Stomach (tissue), 4 donors: ENCODE measurements around the gene GLRX5.

Experiments used
- POLR2A ChIP-seq, 4 donors: fragments of 450-650 bp; IDR thresholded peaks; one replicate each; pipeline ENCODE4 v1.6.1; 2016; ENCODE audit warnings: antibody characterized with exemption in 4 of 4, control low read depth in 2 of 4, mild to moderate bottlenecking in 1 of 4, moderate library complexity in 1 of 4
- POLR2AphosphoS5 ChIP-seq, 3 donors: sonication (generic); formaldehyde crosslinking; IDR thresholded peaks; one replicate each; pipeline ENCODE4 v1.6.1; 2016; ENCODE audit warnings: antibody characterized with exemption in 3 of 3
- TF ChIP-seq, protein P1 (sequence below), 7 experiments: fragments of 450-650 bp in 4 of 7; fragments of 200-600 bp in 3 of 7; sonication (generic) in 3 of 7; IDR thresholded peaks; one replicate each; pipeline ENCODE4 v1.5.1; 2016 to 2019; ENCODE audit warnings: antibody characterized with exemption in 7 of 7, control low read depth in 2 of 7, mild to moderate bottlenecking in 1 of 7

GRCh38 chr14:95537298-95538089, 2.6 kb downstream of the GLRX5 start:
- TF ChIP-seq, protein P1, sequence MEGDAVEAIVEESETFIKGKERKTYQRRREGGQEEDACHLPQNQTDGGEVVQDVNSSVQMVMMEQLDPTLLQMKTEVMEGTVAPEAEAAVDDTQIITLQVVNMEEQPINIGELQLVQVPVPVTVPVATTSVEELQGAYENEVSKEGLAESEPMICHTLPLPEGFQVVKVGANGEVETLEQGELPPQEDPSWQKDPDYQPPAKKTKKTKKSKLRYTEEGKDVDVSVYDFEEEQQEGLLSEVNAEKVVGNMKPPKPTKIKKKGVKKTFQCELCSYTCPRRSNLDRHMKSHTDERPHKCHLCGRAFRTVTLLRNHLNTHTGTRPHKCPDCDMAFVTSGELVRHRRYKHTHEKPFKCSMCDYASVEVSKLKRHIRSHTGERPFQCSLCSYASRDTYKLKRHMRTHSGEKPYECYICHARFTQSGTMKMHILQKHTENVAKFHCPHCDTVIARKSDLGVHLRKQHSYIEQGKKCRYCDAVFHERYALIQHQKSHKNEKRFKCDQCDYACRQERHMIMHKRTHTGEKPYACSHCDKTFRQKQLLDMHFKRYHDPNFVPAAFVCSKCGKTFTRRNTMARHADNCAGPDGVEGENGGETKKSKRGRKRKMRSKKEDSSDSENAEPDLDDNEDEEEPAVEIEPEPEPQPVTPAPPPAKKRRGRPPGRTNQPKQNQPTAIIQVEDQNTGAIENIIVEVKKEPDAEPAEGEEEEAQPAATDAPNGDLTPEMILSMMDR (IDR thresholded peaks at IDR 0.05) = no peak
- TF ChIP-seq POLR2A (IDR thresholded peaks at IDR 0.05) = no peak
- TF ChIP-seq POLR2AphosphoS5 (IDR thresholded peaks at IDR 0.05) = no peak
